Measurements from ENCODE around the gene ASCC3.

DNA sequence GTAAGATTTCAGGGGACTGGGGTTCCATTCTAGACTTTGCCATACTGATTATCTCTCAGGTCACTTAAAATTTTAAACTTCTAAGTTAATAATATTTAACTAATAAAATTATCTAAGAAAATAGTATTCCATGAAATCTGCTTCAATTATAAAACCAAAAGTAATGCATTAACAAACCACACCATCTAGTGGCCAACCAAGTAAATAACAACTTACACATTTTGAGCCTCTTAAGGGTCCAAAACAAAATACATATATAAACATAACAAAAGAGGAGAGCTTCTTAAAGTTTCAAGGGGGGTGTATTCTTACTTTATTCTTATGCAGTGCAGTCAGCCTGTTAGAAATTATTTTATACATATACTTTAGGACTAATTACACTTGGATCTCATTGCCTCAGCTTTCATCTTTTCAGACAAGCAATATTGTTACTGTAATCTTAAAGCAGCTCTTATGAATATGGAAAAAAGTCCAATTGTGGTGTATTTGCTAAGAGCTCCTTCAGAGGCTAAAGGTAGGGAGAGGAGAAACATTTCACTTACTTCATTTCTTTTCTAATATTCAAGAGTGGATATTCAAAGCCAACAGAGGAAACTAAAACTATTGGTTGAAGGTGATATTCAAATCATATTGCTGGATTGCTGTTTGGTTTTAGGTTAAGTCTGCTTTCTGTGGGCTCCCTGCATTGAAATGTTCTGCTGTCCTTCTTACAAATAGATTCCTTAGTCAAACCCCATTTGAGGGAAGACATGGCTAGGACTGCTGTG lies 216.7 kb downstream of the ASCC3 start:
- no peak for TF ChIP-seq POLR2A (IDR thresholded peaks at IDR 0.05)
- TF ChIP-seq, protein P1, sequence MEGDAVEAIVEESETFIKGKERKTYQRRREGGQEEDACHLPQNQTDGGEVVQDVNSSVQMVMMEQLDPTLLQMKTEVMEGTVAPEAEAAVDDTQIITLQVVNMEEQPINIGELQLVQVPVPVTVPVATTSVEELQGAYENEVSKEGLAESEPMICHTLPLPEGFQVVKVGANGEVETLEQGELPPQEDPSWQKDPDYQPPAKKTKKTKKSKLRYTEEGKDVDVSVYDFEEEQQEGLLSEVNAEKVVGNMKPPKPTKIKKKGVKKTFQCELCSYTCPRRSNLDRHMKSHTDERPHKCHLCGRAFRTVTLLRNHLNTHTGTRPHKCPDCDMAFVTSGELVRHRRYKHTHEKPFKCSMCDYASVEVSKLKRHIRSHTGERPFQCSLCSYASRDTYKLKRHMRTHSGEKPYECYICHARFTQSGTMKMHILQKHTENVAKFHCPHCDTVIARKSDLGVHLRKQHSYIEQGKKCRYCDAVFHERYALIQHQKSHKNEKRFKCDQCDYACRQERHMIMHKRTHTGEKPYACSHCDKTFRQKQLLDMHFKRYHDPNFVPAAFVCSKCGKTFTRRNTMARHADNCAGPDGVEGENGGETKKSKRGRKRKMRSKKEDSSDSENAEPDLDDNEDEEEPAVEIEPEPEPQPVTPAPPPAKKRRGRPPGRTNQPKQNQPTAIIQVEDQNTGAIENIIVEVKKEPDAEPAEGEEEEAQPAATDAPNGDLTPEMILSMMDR (IDR thresholded peaks at IDR 0.05): peak; percentile 42 to 68 (median 59)
- TF ChIP-seq EP300 (IDR thresholded peaks at IDR 0.05; ENCODE audit: low read depth): no peak
- TF ChIP-seq POLR2AphosphoS5 (IDR thresholded peaks at IDR 0.05): no peak

Data from transverse colon (tissue), 4 donors.